ENCODE results near the gene LANCL2.

- TF ChIP-seq CTCF (IDR thresholded peaks at IDR 0.05; ENCODE audit: borderline replicate concordance, extremely low read depth, low read length, poor library complexity, severe bottlenecking) (no peak), EZH2 (IDR thresholded peaks at IDR 0.05; ENCODE audit: borderline replicate concordance, low read depth, low read length, severe bottlenecking) (no peak)
These were observed 30.0 kb upstream of the LANCL2 start for GRCh38 chr7:55335151-55335550.

Data from DND-41 (cell line).